ENCODE measurements around the gene LPAR1. TPM values are rescaled to one million over a fixed set of nuclear protein-coding genes. Genes with fewer than 3 reads are reported as not detected.
"Not testable (repeated sequence)": the region's sequence is repeated elsewhere in the genome, so short reads cannot be mapped to it uniquely, and the experiment has no call there.

LPAR1 gene
- total and polyA plus RNA-seq, 9 of the 15 experiments (the other 6 are each of a cell fraction or from before 2014, with no cell fraction given), result 0.13 TPM; not detected in 8

DNA sequence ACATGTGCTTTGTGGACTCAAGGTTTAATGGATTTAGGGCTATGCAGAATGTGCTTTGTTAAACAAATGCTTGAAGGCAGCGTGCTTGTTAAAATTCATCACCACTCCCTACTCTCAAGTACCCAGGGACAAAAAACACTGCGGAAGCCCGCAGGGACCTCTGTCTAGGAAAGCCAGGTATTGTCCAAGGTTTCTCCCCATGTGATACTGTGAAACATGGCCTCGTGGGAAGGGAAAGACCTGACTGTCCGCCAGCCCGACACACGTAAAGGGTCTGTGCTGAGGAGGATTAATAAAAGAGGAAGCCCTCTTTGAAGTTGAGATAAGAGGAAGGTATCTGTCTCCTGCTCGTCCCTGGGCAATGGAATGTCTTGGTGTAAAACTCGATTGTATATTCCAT lies 211.9 kb downstream of the LPAR1 start:
- H3K9ac ChIP-seq (ENCODE audit: insufficient read depth in 1 of 2, low read depth in 2 of 2, low read length in 2 of 2); in situ Hi-C loops (cut with MboI); H4K20me1 ChIP-seq (replicated peaks; ENCODE audit: control insufficient read depth, insufficient read depth, low read length); H3K4me1 ChIP-seq (replicated peaks in 1 of 2; ENCODE audit: control insufficient read depth in 2 of 2, insufficient read depth in 2 of 2, low read length in 2 of 2); H3K4me3 ChIP-seq; intact Hi-C loops (cut with micrococcal nuclease); H3K9me3 ChIP-seq (replicated peaks; ENCODE audit: control insufficient read depth, insufficient read depth, low read depth, low read length); H3K27ac ChIP-seq (ENCODE audit: extremely low read depth, low read depth, low read length); BruUV-seq (replicated peaks); FAIRE-seq; H3K36me3 ChIP-seq (ENCODE audit: control insufficient read depth, insufficient read depth, low read length); DNase-seq (ENCODE audit: extremely low read depth in 1 of 4, low spot score in 3 of 4); ATAC-seq; POLR2A ChIA-PET; CTCF ChIA-PET (ENCODE audit: low intra/inter-chr PET ratio); H2AFZ ChIP-seq (ENCODE audit: low read depth, low read length); H3K9me1 ChIP-seq (ENCODE audit: control insufficient read depth, insufficient read depth, low read length); H3K79me2 ChIP-seq (ENCODE audit: control insufficient read depth, insufficient read depth, low read length); H3K27me3 ChIP-seq (ENCODE audit: control insufficient read depth in 2 of 2, insufficient read depth in 2 of 2, low read length in 2 of 2); H3K4me2 ChIP-seq (ENCODE audit: insufficient read depth, low read length): not testable (repeated sequence)
- 1% methylated on average over 8 of the region's 9 CpGs for WGBS (ENCODE audit: insufficient coverage, low coverage, missing lambda C conversion rate)

DNA sequence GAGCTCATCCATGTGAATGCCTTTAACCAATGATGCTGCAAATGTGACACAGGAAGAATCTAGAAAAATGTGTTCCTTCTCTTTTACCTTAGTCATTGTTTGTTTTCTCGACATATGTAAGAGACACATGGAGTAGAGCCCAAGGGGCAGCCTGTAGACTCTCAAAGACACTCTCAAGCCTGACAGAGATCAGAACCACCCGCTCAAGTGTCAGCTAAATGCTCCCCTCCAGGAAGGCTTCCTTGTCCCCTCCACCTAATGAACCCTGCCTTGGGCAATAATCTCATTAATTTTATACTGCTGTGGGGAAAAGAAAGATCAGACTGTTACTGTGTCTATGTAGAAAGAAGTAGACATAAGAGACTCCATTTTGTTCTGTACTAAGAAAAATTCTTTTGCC lies 212.3 kb downstream of the LPAR1 start:
- CTCF ChIA-PET (ENCODE audit: low intra/inter-chr PET ratio), result no interaction called here
- ATAC-seq, result no peak
- no peak overlapping the region for H3K9ac ChIP-seq (ENCODE audit: insufficient read depth in 1 of 2, low read depth in 2 of 2, low read length in 2 of 2)
- no peak overlapping the region for H2AFZ ChIP-seq (ENCODE audit: low read depth, low read length)
- no peak overlapping the region for H3K4me3 ChIP-seq
- no peaks in the 10 kb centered on the region for H3K9me1 ChIP-seq (ENCODE audit: control insufficient read depth, insufficient read depth, low read length)
- BruUV-seq (replicated peaks), result no TSS peak
- no peaks in the 10 kb centered on the region for H3K9me3 ChIP-seq (replicated peaks; ENCODE audit: control insufficient read depth, insufficient read depth, low read depth, low read length)
- no peaks in the 10 kb centered on the region for H3K27me3 ChIP-seq (ENCODE audit: control insufficient read depth in 2 of 2, insufficient read depth in 2 of 2, low read length in 2 of 2)
- H3K27ac ChIP-seq (ENCODE audit: extremely low read depth, low read depth, low read length), result no peak overlapping the region
- FAIRE-seq, result no peak
- WGBS (ENCODE audit: insufficient coverage, low coverage, missing lambda C conversion rate), result 0% methylated on average over 2 of the region's 2 CpGs
- intact Hi-C loops (cut with micrococcal nuclease), result no loop called here
- DNase-seq (ENCODE audit: extremely low read depth in 1 of 4, low spot score in 3 of 4), result no peak
- no peaks in the 10 kb centered on the region for H4K20me1 ChIP-seq (replicated peaks; ENCODE audit: control insufficient read depth, insufficient read depth, low read length)
- no peaks in the 10 kb centered on the region for H3K4me1 ChIP-seq (replicated peaks in 1 of 2; ENCODE audit: control insufficient read depth in 2 of 2, insufficient read depth in 2 of 2, low read length in 2 of 2)
- TF ChIP-seq, protein P1, sequence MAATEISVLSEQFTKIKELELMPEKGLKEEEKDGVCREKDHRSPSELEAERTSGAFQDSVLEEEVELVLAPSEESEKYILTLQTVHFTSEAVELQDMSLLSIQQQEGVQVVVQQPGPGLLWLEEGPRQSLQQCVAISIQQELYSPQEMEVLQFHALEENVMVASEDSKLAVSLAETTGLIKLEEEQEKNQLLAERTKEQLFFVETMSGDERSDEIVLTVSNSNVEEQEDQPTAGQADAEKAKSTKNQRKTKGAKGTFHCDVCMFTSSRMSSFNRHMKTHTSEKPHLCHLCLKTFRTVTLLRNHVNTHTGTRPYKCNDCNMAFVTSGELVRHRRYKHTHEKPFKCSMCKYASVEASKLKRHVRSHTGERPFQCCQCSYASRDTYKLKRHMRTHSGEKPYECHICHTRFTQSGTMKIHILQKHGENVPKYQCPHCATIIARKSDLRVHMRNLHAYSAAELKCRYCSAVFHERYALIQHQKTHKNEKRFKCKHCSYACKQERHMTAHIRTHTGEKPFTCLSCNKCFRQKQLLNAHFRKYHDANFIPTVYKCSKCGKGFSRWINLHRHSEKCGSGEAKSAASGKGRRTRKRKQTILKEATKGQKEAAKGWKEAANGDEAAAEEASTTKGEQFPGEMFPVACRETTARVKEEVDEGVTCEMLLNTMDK (IDR thresholded peaks at IDR 0.05; ENCODE audit: borderline replicate concordance, insufficient read depth, low read depth, low read length, poor library complexity, severe bottlenecking), result no peak
- TF ChIP-seq HSF4 (CRISPR knock-in tag; IDR thresholded peaks at IDR 0.05; ENCODE audit: borderline replicate concordance) (no peak), NFRKB (IDR thresholded peaks at IDR 0.05; ENCODE audit: low read depth) (no peak), HMGN3 (IDR thresholded peaks at IDR 0.05; ENCODE audit: borderline replicate concordance, extremely low read depth, insufficient read length, low read depth, low read length) (no peak), ZNF354B (CRISPR knock-in tag; IDR thresholded peaks at IDR 0.05) (no peak), SMAD1 (IDR thresholded peaks at IDR 0.05; ENCODE audit: low read depth, low read length, partially characterized antibody) (no peak), ZNF3 (CRISPR knock-in tag; IDR thresholded peaks at IDR 0.05) (no peak)
- TF ChIP-seq, protein P2, sequence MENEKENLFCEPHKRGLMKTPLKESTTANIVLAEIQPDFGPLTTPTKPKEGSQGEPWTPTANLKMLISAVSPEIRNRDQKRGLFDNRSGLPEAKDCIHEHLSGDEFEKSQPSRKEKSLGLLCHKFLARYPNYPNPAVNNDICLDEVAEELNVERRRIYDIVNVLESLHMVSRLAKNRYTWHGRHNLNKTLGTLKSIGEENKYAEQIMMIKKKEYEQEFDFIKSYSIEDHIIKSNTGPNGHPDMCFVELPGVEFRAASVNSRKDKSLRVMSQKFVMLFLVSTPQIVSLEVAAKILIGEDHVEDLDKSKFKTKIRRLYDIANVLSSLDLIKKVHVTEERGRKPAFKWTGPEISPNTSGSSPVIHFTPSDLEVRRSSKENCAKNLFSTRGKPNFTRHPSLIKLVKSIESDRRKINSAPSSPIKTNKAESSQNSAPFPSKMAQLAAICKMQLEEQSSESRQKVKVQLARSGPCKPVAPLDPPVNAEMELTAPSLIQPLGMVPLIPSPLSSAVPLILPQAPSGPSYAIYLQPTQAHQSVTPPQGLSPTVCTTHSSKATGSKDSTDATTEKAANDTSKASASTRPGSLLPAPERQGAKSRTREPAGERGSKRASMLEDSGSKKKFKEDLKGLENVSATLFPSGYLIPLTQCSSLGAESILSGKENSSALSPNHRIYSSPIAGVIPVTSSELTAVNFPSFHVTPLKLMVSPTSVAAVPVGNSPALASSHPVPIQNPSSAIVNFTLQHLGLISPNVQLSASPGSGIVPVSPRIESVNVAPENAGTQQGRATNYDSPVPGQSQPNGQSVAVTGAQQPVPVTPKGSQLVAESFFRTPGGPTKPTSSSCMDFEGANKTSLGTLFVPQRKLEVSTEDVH (IDR thresholded peaks at IDR 0.05; ENCODE audit: low read depth, partially characterized antibody), result no peak
- H3K36me3 ChIP-seq (ENCODE audit: control insufficient read depth, insufficient read depth, low read length), result no peaks in the 10 kb centered on the region
- H3K4me2 ChIP-seq (ENCODE audit: insufficient read depth, low read length), result no peak overlapping the region
- no peaks in the 10 kb centered on the region for H3K79me2 ChIP-seq (ENCODE audit: control insufficient read depth, insufficient read depth, low read length)
- POLR2A ChIA-PET, result no interaction called here
- in situ Hi-C loops (cut with MboI), result no loop called here

Data from K562 (cell line).